B cell (primary cell): ENCODE measurements around the gene NUDT3. TPM values are rescaled to one million over a fixed set of nuclear protein-coding genes. Genes with fewer than 3 reads are reported as not detected.

Experiments
- ATAC-seq: fragments of 200-7000 bp; cut with Tn5 transposase; one replicate; pipeline ENCODE4 v1.10.0; 2021; ENCODE audit warnings: low read depth, mild to moderate bottlenecking, moderate number of reproducible peaks, moderate library complexity
- CTCF ChIA-PET: fragments of 350-600 bp; sonication (Branson Sonifier 250); formaldehyde crosslinking; loops from one replicate; lab custom pipeline; 2021; ENCODE audit warnings: antibody characterized with exemption, inconsistent platforms; lab: Charles Lee
- POLR2A ChIA-PET: fragments of 350-600 bp; sonication (Branson Sonifier 250); formaldehyde crosslinking; loops from one replicate; lab custom pipeline; 2021; ENCODE audit warnings: antibody characterized with exemption; lab: Charles Lee
- DNase-seq: peaks from one replicate; pipeline ENCODE4 v3.0.0; 2013
- H2AFZ ChIP-seq: 2 replicates; pipeline ENCODE4 v1.6.1; 2012; ENCODE audit warnings: mild to moderate bottlenecking, low read depth, low read length; ENCODE audit not compliant: insufficient read depth, poor library complexity, severe bottlenecking
- H3K27ac ChIP-seq, 2 donors: 1 replicate in 1 of 2; 2 replicates in 1 of 2; pipeline ENCODE4 v1.5.1; 2012 to 2013; ENCODE audit warnings: low read length in 2 of 2, mild to moderate bottlenecking in 2 of 2, moderate library complexity in 1 of 2
- H3K27me3 ChIP-seq, 4 experiments: fragments of 200-600 bp in 1 of 4; sonication (generic) in 1 of 4; replicated peaks in 1 of 4; 1 replicate in 2 of 4; 2 replicates in 2 of 4; pipeline versions ENCODE4 v1.6.1 to v1.7.0; 2013 to 2016; ENCODE audit warnings: low read length in 3 of 4, mild to moderate bottlenecking in 2 of 4, mixed read lengths in 1 of 4, moderate library complexity in 1 of 4; ENCODE audit not compliant: insufficient read depth in 4 of 4, control insufficient read depth in 3 of 4; ENCODE audit errors: control extremely low read depth in 1 of 4
- H3K36me3 ChIP-seq, 2 experiments: replicated peaks in 1 of 2; 1 replicate in 1 of 2; 2 replicates in 1 of 2; pipeline versions ENCODE4 v1.6.1 to v1.7.1; 2013; ENCODE audit warnings: low read length in 1 of 2; ENCODE audit not compliant: insufficient read depth in 2 of 2, control insufficient read depth in 1 of 2; ENCODE audit errors: control extremely low read depth in 1 of 2, extremely low read depth in 1 of 2
- H3K4me1 ChIP-seq, 2 donors: fragments of 200-600 bp in 1 of 2; sonication (generic) in 1 of 2; 1 replicate in 1 of 2; 2 replicates in 1 of 2; pipeline versions ENCODE4 v1.5.1 to v1.6.1; 2013 to 2017; ENCODE audit warnings: low read length in 2 of 2; ENCODE audit not compliant: control insufficient read depth in 2 of 2, insufficient read depth in 2 of 2
- H3K4me2 ChIP-seq: replicated peaks from 2 replicates; pipeline ENCODE3; 2012; ENCODE audit warnings: mild to moderate bottlenecking, low read depth, low read length; ENCODE audit not compliant: poor library complexity, severe bottlenecking
- H3K4me3 ChIP-seq, 5 experiments: fragments of 200-600 bp in 1 of 5; sonication (generic) in 1 of 5; 1 replicate in 3 of 5; 2 replicates in 2 of 5; pipeline versions ENCODE4 v1.5.1 to v1.7.0; 2011 to 2016; ENCODE audit warnings: low read length in 4 of 5, mild to moderate bottlenecking in 4 of 5, low read depth in 2 of 5, control low read depth in 1 of 5, moderate library complexity in 1 of 5; ENCODE audit not compliant: insufficient read depth in 1 of 5; ENCODE audit errors: control extremely low read depth in 1 of 5, extremely low read depth in 1 of 5
- H3K79me2 ChIP-seq: fragments of 200-600 bp; sonication (generic); one replicate; pipeline ENCODE4 v1.6.0; 2016; ENCODE audit warnings: low read length; ENCODE audit not compliant: control insufficient read depth, insufficient read depth
- H3K9ac ChIP-seq: fragments of 200-600 bp; sonication (generic); 2 replicates; pipeline ENCODE4 v1.6.1; 2017; ENCODE audit warnings: mild to moderate bottlenecking, low read length, moderate library complexity
- H3K9me3 ChIP-seq, 3 donors: one replicate each; pipeline versions ENCODE4 v1.6.1 to v1.7.1; 2013; ENCODE audit warnings: low read length in 2 of 3; ENCODE audit not compliant: control insufficient read depth in 2 of 3, insufficient read depth in 1 of 3; ENCODE audit errors: control extremely low read depth in 1 of 3
- H4K20me1 ChIP-seq: 2 replicates; pipeline ENCODE4 v1.6.0; 2012; ENCODE audit warnings: mild to moderate bottlenecking, low read length; ENCODE audit not compliant: insufficient read depth, control insufficient read depth, poor library complexity, severe bottlenecking
- H3K27ac Mint-ChIP-seq: one replicate; pipeline ENCODE4 v1.8.0; 2021; ENCODE audit warnings: mixed read lengths
- H3K27me3 Mint-ChIP-seq: one replicate; pipeline ENCODE4 v1.8.0; 2021; ENCODE audit warnings: mixed read lengths
- H3K4me1 Mint-ChIP-seq: one replicate; pipeline ENCODE4 v1.8.0; 2021; ENCODE audit warnings: mixed read lengths
- H3K4me3 Mint-ChIP-seq: one replicate; pipeline ENCODE4 v1.8.0; 2021; ENCODE audit warnings: mixed read lengths
- H3K9me3 Mint-ChIP-seq: one replicate; pipeline ENCODE4 v1.8.0; 2022; ENCODE audit warnings: mixed read lengths; ENCODE audit not compliant: insufficient read depth
- EZH2 ChIP-seq: IDR thresholded peaks from 2 replicates; pipeline ENCODE4 v1.6.1; 2012; ENCODE audit warnings: borderline replicate concordance, low read depth, mild to moderate bottlenecking, moderate library complexity, low read length; ENCODE audit not compliant: insufficient read depth, poor library complexity, severe bottlenecking
- WGBS: methylation state at CpG from one replicate; pipeline ENCODE4 v1.1.5; 2013; ENCODE audit warnings: missing lambda C conversion rate; ENCODE audit not compliant: insufficient coverage; 5-methylcytosine and 5-hydroxymethylcytosine counted together
- intact Hi-C: fragments of 100-400 bp; cut with micrococcal nuclease; formaldehyde crosslinking; loops from one replicate; pipeline ENCODE4 v1.10.0; 2022
- polyA plus RNA-seq: library from polyadenylated mRNA; depleted of rRNA; stranded (reverse); fragments of >200 nt; gene quantifications from 2 replicates; pipeline ENCODE4 v1.2.3, GENCODE V29; 2012
- total RNA-seq, 2 donors: library from RNA; stranded (reverse); fragments of 120-200 nt in 1 of 2; gene quantifications; 1 replicate in 1 of 2; 2 replicates in 1 of 2; pipeline versions ENCODE4 v1.2.3 to v1.2.4, GENCODE V29; 2013 to 2022
- TF ChIP-seq, protein P1 (sequence below): fragments of 200-600 bp; IDR thresholded peaks from one replicate; pipeline ENCODE4 v1.8.0; 2022; ENCODE audit warnings: antibody characterized with exemption, mild to moderate bottlenecking

Gene NUDT3
- total and polyA plus RNA-seq, 2 donors (not counting 1 experiment from before 2014, with no cell fraction given) = 18.2 to 37.4 TPM

DNA sequence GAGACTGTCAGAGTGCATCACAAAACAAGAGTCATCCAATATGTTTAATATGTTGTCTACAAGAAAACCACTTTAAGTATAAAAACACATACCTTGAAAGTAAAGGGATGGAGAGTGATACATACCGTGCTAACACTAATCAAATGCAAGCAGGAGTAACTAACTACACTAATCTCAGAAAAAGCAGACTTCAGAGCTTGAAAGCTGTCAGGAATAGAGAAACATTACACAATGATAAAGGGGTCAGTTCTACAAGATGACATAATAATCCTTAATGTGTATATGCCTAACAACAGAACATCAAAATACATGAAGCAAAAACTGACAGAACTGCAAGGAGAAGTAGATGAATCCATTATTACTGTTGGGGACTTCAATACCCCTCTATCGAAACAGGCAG is 84.0 kb downstream of the NUDT3 start:
- Histone ChIP-seq H3K27me3 (no peaks in the 10 kb centered on the region), H3K9ac (no peak overlapping the region), H2AFZ (no peak overlapping the region), H4K20me1 (peaks cover 8% of the 10 kb centered on the region), H3K4me2 (no peak overlapping the region), H3K36me3 (peaks cover 0 to 2% of the 10 kb centered on the region in 2 experiments), H3K4me1 (peaks cover 0 to 5% of the 10 kb centered on the region in 2 donors), H3K9me3 (no peaks in the 10 kb centered on the region), H3K79me2 (peaks cover 97% of the 10 kb centered on the region), H3K27ac (no peak overlapping the region), H3K4me3 (no peak overlapping the region)
- Mint-ChIP-seq H3K9me3 (no peaks in the 10 kb centered on the region), H3K4me3 (no peak overlapping the region), H3K27ac (no peak overlapping the region), H3K4me1 (peaks cover 30% of the 10 kb centered on the region), H3K27me3 (no peaks in the 10 kb centered on the region)
- TF ChIP-seq, protein P1, sequence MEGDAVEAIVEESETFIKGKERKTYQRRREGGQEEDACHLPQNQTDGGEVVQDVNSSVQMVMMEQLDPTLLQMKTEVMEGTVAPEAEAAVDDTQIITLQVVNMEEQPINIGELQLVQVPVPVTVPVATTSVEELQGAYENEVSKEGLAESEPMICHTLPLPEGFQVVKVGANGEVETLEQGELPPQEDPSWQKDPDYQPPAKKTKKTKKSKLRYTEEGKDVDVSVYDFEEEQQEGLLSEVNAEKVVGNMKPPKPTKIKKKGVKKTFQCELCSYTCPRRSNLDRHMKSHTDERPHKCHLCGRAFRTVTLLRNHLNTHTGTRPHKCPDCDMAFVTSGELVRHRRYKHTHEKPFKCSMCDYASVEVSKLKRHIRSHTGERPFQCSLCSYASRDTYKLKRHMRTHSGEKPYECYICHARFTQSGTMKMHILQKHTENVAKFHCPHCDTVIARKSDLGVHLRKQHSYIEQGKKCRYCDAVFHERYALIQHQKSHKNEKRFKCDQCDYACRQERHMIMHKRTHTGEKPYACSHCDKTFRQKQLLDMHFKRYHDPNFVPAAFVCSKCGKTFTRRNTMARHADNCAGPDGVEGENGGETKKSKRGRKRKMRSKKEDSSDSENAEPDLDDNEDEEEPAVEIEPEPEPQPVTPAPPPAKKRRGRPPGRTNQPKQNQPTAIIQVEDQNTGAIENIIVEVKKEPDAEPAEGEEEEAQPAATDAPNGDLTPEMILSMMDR = no peak
- no peak for TF ChIP-seq EZH2
- POLR2A ChIA-PET = interaction anchor here (0.7 kb wide), 1 partner anchor 1731 kb away, joined by 4 read pairs; no protein-coding TSS in a partner anchor
- WGBS = 86% methylated on average over 1 of the region's 2 CpGs
- CTCF ChIA-PET = interaction anchor here (0.6 to 1.2 kb wide), 2 partner anchors 59 to 113 kb away, joined by 3 to 4 read pairs; partner anchors contain the start of gene SMIM29
- intact Hi-C loops = no loop called here
- ATAC-seq (no peak), DNase-seq (no peak)

- no peaks in the 10 kb centered on the region for H3K9me3 ChIP-seq
- H2AFZ ChIP-seq = no peak overlapping the region
- no peak overlapping the region for H3K4me2 ChIP-seq
- Mint-ChIP-seq H3K4me3 (no peak overlapping the region), H3K27me3 (no peaks in the 10 kb centered on the region), H3K27ac (no peak overlapping the region), H3K4me1 (peaks cover 24% of the 10 kb centered on the region), H3K9me3 (no peaks in the 10 kb centered on the region)
- intact Hi-C loops = no loop called here
- H3K4me3 ChIP-seq = no peak overlapping the region
- H3K9ac ChIP-seq = no peak overlapping the region
- DNase-seq (no peak), ATAC-seq (no peak)
- no peaks in the 10 kb centered on the region for H3K27me3 ChIP-seq
- H3K79me2 ChIP-seq = peaks cover 99% of the 10 kb centered on the region
- 100% methylated on average over 4 of the region's 6 CpGs for WGBS
- CTCF ChIA-PET = interaction anchor here (0.8 to 1.7 kb wide), 3 partner anchors 15 to 110 kb away, joined by 3 to 5 read pairs (median 4); no protein-coding TSS in a partner anchor
- H3K36me3 ChIP-seq = peaks cover 0 to 2% of the 10 kb centered on the region in 2 experiments
- TF ChIP-seq, protein P1 = no peak
- no peak for TF ChIP-seq EZH2
- no peak overlapping the region for H3K27ac ChIP-seq
- H4K20me1 ChIP-seq = peaks cover 8% of the 10 kb centered on the region
- POLR2A ChIA-PET = no interaction called here
- H3K4me1 ChIP-seq = peaks cover 0 to 8% of the 10 kb centered on the region in 2 donors
These were observed 86.3 kb downstream of the NUDT3 start for GRCh38 chr6:34305982-34306708.
